GM18511 (cell line): ENCODE results near the gene TOR4A.

Source experiments
- ATAC-seq: cut with Tn5 transposase; IDR thresholded peaks from one replicate; pipeline ENCODE4 v1.9.1; 2021; ENCODE audit warnings: mild to moderate bottlenecking, moderate library complexity; ENCODE audit not compliant: unreplicated experiment

The TOR4A gene

GRCh38 chr9:137304383-137305059 lies 27.0 kb downstream of the TOR4A start:
- no peak for ATAC-seq

GRCh38 chr9:137305060-137305797 lies 27.7 kb downstream of the TOR4A start:
- no peak for ATAC-seq

GRCh38 chr9:137305798-137306065 lies 28.2 kb downstream of the TOR4A start:
- no peak for ATAC-seq

GRCh38 chr9:137306066-137306849 lies 28.7 kb downstream of the TOR4A start:
- ATAC-seq, result no peak

- ATAC-seq, result no peak
Observed at GRCh38 chr9:137306850-137307254, 29.3 kb downstream of the TOR4A start.

GRCh38 chr9:137307255-137308056 lies 29.9 kb downstream of the TOR4A start:
- ATAC-seq, result no peak

DNA sequence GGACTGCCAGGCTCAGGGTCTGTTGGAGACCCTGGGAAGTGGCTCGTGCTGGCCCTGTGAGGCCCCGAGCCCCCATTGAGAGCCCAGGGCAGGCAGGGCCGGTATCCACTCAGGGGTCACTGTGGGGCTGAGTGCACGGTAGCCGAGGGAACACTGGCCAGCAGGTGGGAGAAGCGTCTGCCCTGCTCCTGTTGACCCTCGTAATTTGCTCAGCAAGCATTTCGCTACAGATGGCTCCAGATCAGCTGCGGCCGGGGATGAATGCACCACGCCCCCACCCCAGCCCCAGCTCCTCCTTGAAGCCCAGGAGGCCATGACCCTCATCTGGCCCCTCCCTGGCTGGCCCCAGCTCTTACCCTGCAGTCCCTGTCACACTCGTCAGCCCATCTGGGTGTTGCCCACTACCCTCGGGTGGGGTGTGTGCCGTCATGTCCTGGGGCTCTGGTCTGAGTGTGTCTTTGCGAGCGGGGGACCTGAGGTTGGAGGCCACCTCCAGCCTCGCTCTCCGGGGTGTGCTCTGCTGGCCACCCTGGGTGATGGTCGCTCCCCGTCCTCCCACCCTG lies 30.6 kb downstream of the TOR4A start:
- no peak for ATAC-seq

DNA sequence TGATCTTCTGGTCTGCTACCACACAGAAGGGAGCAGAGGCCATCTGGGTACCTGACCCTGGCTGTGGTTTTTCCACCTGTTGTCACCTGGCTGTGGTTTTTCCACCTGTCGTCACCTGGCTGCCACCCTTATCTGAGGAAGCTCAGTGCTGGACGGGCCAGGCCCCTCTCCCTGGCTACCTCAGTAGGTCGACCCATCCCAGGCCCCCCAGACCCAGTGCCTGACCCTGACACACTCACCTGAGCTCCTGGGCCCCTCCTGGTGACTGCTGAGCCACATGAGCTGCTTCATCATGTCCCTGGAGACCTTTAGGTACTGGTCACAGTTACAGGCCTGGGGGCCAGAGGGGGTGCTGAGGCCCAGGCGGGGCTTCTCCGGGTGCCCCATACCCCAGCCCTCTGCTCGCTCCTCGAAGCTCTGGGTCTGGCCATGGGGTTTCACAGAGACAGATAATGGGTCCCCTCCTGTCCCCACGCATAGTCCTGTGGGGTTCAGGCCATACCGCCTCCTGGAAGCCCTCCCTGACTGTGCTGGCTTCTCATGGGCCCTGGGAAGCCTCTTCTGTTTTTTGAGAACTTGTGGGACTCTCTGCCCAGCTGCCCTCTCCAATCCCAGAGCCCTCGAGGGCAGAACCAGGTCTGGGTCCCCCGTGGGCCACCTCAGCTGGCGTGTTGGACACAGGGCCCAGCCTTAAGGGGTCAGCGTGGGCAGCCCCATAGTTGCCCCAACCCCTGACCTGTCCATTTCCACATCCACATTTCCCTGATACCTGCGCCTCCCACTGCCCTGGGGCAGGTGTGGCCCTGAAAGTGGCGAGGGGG lies 32.1 kb downstream of the TOR4A start:
- no peak for ATAC-seq

GRCh38 chr9:137310189-137311052 lies 32.9 kb downstream of the TOR4A start:
- ATAC-seq, result no peak

GRCh38 chr9:137311171-137311985 lies 33.9 kb downstream of the TOR4A start:
- no peak for ATAC-seq

DNA sequence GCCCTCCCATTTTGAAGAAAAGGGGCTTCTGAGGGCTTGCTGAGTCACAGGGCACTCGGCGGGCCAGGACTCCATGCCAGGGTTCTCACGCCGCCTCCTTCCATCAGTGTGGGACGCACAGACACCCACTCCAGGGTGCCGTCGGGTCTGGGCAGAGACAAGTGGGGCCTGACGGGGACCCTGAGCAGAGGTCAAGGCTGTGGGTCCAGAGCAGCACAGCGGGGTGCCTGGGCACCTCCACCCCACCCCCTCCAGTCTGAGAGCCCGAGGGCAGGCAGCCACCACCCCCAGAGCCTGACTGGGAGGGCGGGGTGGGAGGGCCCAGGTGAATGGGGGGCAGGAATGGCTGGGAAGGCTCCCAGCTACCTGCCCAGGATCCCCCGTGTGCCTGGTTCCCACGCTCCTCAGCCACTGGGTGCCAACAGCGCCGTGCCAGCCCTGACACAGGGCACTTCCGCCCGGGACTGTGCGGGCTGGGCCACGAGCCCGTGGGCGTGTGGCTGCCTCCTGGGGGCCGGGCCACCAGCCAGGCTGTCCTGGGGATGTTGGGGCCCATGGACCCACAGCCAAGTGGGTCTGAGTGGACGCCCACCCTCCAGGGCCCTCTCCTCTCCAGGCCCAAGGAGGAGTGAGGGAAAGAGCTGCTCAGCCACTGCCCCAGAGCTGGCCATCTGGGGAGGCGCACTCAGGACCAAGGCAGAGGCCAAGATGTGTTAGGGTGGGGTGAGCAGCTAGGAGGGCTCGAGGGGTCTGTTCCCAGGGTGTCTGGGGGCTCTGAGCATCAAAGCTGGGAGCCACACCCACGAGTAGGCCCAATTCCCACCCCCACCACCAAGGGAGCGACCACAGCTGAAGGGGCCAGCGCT lies 34.7 kb downstream of the TOR4A start:
- no peak for ATAC-seq

DNA sequence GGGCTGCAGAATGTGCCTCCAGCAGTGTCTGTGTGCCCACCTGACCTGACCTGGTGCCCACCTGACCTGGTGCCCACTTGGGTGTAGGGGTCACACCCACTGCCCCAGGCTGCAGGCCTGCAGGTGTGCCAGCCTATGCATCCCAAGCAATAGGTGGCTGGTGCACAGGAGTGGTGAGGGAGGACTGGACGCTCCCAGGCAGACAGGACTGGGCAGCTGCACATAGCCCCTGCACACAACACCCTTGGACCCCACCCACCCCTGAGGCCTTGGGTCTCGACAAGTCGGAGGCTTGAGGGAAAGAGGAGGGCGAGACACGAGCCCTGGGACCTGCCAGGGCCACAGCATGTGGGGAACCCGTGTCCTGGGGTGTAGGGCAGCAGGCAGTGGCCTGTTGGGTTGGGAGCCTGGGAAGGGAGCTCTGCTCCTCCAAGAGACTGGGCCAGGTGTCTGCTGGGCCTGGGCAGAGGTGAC lies 35.4 kb downstream of the TOR4A start:
- no peak for ATAC-seq

- no peak for ATAC-seq
Observed at GRCh38 chr9:137313326-137313936, 35.9 kb downstream of the TOR4A start.

DNA sequence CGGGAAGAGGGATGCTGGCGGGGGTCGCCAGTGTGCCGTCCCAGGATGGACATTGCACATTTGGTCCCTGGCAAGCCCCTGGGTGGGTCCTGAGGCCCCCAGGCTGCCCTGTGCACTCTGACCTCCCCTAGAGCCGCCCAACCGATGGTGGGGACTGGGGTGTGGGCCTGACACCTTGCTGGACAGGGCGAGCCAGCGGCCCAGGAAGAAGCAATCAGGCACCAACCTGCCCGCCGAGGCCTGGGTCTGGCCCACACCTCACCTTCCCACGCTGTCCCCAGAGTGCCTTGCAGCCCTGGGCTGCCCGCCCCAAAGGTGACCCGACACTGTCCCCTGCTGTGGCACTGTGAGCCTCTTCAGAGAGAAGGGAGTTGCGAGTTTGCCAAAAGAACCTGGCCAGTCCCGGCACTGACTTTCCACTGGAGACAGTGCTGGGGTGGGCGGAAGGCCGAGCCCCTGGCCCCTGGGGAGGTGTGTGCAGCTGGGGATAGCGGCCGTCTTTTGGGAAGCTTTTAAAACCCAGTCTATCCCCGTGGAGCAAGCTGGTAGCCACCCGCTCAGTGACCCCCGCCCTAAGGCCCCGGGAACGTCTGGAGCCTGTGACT lies 36.5 kb downstream of the TOR4A start:
- no peak for ATAC-seq

GRCh38 chr9:137314561-137315560 lies 37.3 kb downstream of the TOR4A start:
- no peak for ATAC-seq
